Measurements from ENCODE around the gene ZC3H6.

DNA sequence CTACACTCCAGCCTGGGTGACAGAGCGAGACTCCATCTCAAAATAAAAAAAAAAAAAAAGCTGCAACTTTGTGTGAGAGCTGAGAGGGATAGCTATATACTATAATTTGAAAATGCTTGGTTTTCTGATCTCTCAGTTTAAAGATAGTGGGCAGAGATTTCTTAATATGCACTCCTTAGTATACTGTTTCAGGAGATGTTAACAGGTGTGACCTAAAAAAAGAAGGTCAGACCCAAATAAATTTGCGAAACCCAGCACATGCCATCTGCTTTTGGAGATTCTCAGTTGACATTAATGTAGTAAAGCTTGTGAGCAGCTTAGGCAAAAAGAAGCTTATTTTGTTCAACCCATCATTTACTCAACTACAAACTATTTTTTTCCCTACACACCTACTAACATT lies 37.4 kb downstream of the ZC3H6 start:
- TF ChIP-seq, protein P1, sequence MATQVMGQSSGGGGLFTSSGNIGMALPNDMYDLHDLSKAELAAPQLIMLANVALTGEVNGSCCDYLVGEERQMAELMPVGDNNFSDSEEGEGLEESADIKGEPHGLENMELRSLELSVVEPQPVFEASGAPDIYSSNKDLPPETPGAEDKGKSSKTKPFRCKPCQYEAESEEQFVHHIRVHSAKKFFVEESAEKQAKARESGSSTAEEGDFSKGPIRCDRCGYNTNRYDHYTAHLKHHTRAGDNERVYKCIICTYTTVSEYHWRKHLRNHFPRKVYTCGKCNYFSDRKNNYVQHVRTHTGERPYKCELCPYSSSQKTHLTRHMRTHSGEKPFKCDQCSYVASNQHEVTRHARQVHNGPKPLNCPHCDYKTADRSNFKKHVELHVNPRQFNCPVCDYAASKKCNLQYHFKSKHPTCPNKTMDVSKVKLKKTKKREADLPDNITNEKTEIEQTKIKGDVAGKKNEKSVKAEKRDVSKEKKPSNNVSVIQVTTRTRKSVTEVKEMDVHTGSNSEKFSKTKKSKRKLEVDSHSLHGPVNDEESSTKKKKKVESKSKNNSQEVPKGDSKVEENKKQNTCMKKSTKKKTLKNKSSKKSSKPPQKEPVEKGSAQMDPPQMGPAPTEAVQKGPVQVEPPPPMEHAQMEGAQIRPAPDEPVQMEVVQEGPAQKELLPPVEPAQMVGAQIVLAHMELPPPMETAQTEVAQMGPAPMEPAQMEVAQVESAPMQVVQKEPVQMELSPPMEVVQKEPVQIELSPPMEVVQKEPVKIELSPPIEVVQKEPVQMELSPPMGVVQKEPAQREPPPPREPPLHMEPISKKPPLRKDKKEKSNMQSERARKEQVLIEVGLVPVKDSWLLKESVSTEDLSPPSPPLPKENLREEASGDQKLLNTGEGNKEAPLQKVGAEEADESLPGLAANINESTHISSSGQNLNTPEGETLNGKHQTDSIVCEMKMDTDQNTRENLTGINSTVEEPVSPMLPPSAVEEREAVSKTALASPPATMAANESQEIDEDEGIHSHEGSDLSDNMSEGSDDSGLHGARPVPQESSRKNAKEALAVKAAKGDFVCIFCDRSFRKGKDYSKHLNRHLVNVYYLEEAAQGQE (IDR thresholded peaks at IDR 0.05; ENCODE audit: insufficient read depth in 1 of 2, low read depth in 2 of 2, low read length in 2 of 2) = no peak
- TF ChIP-seq SIN3A (IDR thresholded peaks at IDR 0.05; ENCODE audit: borderline replicate concordance, insufficient read depth, low read length) (no peak), POLR2AphosphoS5 (IDR thresholded peaks at IDR 0.05; ENCODE audit: low read depth, low read length) (no peak)

Data from PFSK-1 (cell line).